ENCODE measurements around the gene SYT11. TPM values are rescaled to one million over a fixed set of nuclear protein-coding genes. Genes with fewer than 3 reads are reported as not detected.
A peak's percentile ranks its signal among the peaks of the same experiment; 100 is the strongest.
"Not testable (repeated sequence)": the region's sequence is repeated elsewhere in the genome, so short reads cannot be mapped to it uniquely, and the experiment has no call there.

The SYT11 gene
- total RNA-seq, 2 donors from 2014 or later: 36.7 to 61.9 TPM

DNA sequence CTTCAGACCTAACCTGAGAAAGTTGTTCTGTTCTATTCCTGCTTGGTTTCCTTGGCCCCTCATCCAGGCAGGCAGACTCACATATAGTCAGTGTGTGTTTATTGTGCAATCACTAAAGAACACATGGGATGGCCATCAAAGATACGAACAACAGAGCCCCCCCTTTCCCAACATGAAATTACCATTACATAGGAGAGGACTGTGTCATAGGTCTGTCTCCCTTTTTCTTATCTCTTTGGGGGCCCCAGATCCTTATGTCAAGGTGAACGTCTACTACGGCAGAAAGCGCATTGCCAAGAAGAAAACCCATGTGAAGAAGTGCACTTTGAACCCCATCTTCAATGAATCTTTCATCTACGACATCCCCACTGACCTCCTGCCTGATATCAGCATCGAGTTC lies 21.6 kb downstream of the SYT11 start:
- no peak overlapping the region for H3K4me3 Mint-ChIP-seq
- no peaks in the 10 kb centered on the region for H3K27me3 Mint-ChIP-seq
- H3K27ac Mint-ChIP-seq: no peak overlapping the region
- H3K9me3 Mint-ChIP-seq: no peaks in the 10 kb centered on the region
- peaks cover 75% of the 10 kb centered on the region for H3K36me3 Mint-ChIP-seq (ENCODE audit: low read depth)
- no peaks in the 10 kb centered on the region for H3K4me1 Mint-ChIP-seq
- ATAC-seq (replicated peaks): no peak

DNA sequence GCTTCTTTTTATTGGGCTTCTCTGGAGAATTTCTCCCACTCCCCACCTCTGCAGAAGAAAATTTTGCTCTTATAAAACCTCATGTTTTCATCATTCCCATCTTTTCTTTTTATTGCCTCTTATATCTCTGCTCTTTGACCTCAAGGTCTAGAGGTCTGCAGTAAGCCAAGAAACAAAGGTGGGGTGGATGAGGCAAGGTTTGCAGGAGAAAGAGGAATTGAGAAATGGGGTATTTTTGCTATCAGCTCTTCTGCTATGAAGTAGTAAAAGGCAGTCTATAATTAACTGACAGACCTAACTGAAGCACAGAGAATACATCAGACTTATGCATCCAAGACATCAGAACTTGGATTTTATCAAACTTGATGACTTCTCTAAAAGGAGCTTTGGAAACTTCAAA lies 22.9 kb downstream of the SYT11 start:
- Mint-ChIP-seq H3K4me1 (no peaks in the 10 kb centered on the region), H3K27me3 (no peaks in the 10 kb centered on the region), H3K9me3 (no peaks in the 10 kb centered on the region), H3K27ac (no peak overlapping the region), H3K36me3 (ENCODE audit: low read depth) (peaks cover 81% of the 10 kb centered on the region), H3K4me3 (no peak overlapping the region)
- no peak for ATAC-seq (replicated peaks)

DNA sequence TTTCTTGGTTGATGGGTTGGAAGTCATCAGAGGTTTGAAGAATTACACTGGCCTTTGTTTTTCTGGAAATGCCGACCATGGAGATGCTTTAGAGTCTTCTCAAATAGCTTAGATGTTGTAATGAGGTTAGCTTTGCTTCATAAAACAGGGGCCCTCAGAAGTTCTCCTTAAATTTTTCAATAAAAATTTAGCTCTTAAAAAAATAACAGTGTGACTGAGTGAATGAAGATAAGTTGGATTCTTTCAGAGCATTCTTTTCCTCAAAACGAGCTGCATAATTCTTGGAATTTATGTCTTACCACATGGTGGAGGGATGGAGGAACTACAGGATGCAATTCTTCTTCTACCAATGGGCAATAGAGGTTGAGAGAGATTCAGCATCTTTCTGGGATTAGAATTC lies 23.4 kb downstream of the SYT11 start:
- ATAC-seq (replicated peaks): no peak
- Mint-ChIP-seq H3K9me3 (no peaks in the 10 kb centered on the region), H3K36me3 (ENCODE audit: low read depth) (peaks cover 83% of the 10 kb centered on the region), H3K4me1 (no peaks in the 10 kb centered on the region), H3K27ac (no peak overlapping the region), H3K4me3 (no peak overlapping the region), H3K27me3 (no peaks in the 10 kb centered on the region)

DNA sequence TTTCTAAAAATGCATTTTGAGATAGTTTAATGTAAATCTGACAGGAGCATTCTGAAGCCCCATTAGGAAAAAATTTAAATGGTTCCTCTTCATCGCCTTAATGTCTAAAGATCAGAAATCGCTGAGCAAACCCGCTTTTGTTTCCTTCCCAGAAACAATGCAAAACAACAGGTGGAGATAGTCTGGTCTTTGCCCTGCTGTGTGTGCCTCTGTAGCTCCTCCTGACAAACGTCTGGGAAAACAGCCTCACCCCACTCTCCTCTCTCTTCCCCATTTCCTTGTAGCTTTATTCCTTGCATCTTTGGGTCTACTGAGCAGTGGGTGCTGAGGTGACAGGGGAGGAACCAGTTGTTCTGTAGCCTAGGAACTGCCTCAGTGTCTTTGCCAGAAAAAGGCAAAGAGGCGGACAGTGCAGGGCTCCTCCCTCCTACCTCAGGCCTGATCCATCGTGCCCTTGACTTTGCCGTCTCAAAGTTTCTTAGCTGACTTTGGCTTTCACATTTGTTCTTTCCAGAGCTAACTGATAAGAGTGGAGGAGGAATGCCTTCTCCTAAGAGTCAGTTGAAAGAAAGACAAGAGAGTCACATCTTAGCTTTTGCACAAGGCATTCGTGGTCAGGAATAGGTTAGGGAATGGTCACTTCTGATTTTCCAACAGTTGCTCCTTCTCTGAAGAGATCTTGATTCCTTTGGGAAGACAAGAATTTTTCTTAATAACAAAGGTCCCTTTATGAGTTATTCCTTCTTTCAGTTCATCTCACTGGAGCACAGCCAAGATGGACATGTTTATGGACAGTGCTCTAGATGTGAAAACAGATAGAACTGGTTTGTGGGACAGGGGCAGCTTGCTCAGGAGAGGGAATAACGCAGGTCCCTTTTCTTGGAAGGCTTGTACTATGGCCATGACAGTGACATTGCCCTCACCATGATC lies 24.9 kb downstream of the SYT11 start:
- H3K27ac Mint-ChIP-seq: no peak overlapping the region

DNA sequence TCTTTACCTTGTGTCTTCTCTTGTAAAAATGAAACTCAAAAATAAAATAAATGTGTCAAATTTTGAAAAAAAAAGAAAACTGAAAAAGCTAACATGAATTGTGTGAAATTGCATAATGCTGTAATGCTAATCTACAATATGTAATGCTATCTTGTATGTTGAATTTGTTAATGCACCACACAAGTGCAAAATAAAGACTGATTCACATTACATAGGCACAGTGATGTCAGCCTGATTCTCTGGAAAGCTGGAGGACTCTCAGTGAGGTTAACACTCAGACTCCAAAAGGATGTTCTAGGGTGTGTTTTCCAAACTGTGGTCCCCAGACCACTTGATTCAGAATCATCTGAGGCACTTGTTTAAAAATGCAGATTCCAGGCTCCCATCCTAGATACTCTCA lies 25.6 kb downstream of the SYT11 start:
- Mint-ChIP-seq H3K36me3 (ENCODE audit: low read depth) (peaks cover 69% of the 10 kb centered on the region), H3K9me3 (no peaks in the 10 kb centered on the region), H3K4me3 (no peak overlapping the region), H3K4me1 (no peaks in the 10 kb centered on the region), H3K27ac (no peak overlapping the region), H3K27me3 (no peaks in the 10 kb centered on the region)
- ATAC-seq (replicated peaks): no peak

More for the DNA sequence above, 24.9 kb downstream of the SYT11 start:
- ATAC-seq (replicated peaks): no peak
- peaks cover 76% of the 10 kb centered on the region for H3K36me3 Mint-ChIP-seq (ENCODE audit: low read depth)
- no peaks in the 10 kb centered on the region for H3K27me3 Mint-ChIP-seq
- no peaks in the 10 kb centered on the region for H3K4me1 Mint-ChIP-seq
- H3K4me3 Mint-ChIP-seq: no peak overlapping the region
- H3K9me3 Mint-ChIP-seq: no peaks in the 10 kb centered on the region

DNA sequence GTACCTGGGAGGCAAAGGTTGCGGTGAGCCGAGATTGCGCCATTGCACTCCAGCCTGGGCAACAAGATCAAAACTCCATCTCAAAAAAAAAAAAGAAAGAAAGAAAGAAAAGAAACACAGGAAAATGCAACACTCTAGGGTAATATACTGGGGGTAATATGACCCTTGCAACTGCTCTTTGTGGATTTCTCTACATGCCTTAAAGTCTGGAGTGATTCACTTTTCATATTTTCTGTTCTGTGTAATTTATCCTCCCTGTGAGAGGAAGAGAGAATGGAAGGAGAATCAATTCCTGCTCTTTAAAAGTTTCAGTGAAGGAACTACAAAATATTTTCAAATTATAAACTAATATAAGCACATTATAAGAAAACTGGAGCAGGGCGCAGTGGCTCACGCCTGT lies 29.1 kb downstream of the SYT11 start:
- Mint-ChIP-seq H3K9me3 (no peaks in the 10 kb centered on the region), H3K4me1 (peaks cover 6% of the 10 kb centered on the region), H3K36me3 (ENCODE audit: low read depth) (peaks cover 38% of the 10 kb centered on the region), H3K4me3 (no peak overlapping the region), H3K27ac (no peak overlapping the region), H3K27me3 (no peaks in the 10 kb centered on the region)
- no peak for ATAC-seq (replicated peaks)

DNA sequence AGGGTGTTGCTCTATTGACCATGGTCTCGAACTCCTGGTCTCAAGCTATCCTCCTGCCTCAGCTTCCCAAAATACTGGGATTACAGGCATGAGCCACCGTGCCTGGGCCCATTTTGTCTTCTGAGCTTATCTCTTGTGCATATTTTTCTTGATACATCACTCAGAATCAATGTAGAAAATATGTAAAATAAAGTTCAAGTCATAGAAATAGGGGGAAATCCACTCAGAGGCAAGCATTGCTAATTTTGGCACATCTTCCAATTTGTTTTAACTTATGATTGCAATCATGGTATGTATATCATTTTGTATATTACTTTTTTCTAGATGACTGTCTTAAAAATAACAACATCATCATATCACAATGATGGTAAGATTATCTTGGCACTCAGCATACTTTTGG lies 30.2 kb downstream of the SYT11 start:
- Mint-ChIP-seq H3K4me1 (peaks cover 7% of the 10 kb centered on the region), H3K9me3 (no peaks in the 10 kb centered on the region), H3K4me3 (no peak overlapping the region), H3K27ac (no peak overlapping the region), H3K36me3 (ENCODE audit: low read depth) (peaks cover 29% of the 10 kb centered on the region), H3K27me3 (no peaks in the 10 kb centered on the region)
- no peak for ATAC-seq (replicated peaks)

DNA sequence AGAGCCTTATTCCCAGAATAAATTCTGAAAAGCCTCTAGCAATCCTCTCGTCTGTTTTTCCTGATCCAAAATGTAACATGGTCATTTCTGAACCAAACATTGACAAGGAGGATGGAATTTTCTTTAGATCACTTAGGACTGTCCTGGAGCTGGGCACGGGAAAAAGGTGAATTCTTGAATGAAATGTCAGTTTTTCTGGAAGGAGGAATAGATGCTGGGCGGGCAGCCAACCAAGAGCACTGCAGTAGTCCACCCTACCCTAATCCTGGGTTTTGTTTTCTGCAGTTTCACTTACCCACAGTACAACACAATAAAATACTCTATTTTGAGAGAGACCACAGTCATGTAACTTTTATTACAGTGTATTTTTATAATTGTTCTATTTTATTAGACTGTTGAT lies 30.9 kb downstream of the SYT11 start:
- Mint-ChIP-seq H3K27ac (no peak overlapping the region), H3K4me3 (no peak overlapping the region), H3K27me3 (no peaks in the 10 kb centered on the region), H3K9me3 (no peaks in the 10 kb centered on the region), H3K36me3 (ENCODE audit: low read depth) (peaks cover 26% of the 10 kb centered on the region), H3K4me1 (peaks cover 7% of the 10 kb centered on the region)
- no peak for ATAC-seq (replicated peaks)

DNA sequence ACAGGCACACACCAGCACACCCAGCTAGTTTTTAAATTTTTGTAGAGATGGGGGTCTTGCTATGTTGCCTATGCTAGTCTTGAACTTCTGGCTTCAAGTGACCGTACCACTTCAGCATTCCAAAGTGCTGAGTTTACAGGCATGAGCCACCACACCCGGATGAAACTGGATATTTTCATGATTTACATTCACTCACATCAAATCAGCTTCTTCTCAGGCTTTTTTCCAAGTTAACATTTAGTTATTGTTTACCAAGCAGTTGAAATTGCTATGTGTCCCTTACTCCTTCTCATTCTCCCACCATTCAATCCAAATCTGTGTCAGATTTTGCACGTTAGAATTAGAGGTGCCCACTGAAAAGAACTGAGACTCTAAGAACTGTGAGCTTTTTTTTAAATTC lies 33.4 kb downstream of the SYT11 start:
- Mint-ChIP-seq H3K9me3 (no peaks in the 10 kb centered on the region), H3K4me1 (peaks cover 7% of the 10 kb centered on the region), H3K4me3 (peak overlapping the region; percentile 61), H3K27me3 (no peaks in the 10 kb centered on the region), H3K27ac (peak overlapping the region; percentile 89), H3K36me3 (ENCODE audit: low read depth) (peaks cover 29% of the 10 kb centered on the region)
- no peak for ATAC-seq (replicated peaks)

DNA sequence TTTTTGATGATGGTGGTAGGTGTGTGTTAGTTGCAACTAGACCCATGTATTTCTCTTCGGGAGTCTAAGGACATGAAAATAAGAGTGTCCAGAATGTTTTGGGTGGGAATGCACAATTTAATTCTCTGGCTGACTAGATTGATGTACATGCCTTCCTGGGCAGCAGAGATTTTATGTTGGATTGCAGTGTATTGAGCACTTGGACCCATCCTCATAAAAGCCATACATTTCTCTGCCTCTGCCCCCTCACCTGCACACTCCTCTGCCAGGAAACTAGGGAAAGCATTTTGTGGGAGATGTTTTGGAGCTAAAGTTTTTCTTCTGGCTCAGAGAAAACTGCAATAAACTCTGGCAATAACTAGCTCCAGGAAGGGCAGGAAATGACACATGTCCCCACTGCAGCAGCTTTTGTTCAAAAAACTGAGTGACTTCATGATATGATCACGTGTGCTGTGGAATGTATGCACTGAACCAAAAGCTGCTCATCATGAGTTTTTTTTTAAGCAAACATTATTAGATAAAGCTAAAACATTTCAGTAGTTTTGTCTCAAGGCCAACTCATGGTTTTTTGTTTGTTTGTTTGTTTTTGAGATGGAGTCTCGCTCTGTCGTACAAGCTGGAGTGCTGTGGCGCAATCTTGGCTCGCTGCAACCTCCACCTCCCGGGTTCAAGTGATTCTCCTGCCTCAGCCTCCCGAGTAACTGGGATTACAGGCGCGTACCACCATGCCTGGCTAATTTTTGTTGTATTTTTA lies 34.2 kb downstream of the SYT11 start:
- H3K27ac Mint-ChIP-seq: peak overlapping the region; percentile 89
- peak; percentile 94 for ATAC-seq (replicated peaks)
- H3K4me3 Mint-ChIP-seq: peak overlapping the region; percentile 61
- H3K36me3 Mint-ChIP-seq (ENCODE audit: low read depth): peaks cover 34% of the 10 kb centered on the region
- no peaks in the 10 kb centered on the region for H3K9me3 Mint-ChIP-seq
- peaks cover 7% of the 10 kb centered on the region for H3K4me1 Mint-ChIP-seq
- H3K27me3 Mint-ChIP-seq: no peaks in the 10 kb centered on the region

DNA sequence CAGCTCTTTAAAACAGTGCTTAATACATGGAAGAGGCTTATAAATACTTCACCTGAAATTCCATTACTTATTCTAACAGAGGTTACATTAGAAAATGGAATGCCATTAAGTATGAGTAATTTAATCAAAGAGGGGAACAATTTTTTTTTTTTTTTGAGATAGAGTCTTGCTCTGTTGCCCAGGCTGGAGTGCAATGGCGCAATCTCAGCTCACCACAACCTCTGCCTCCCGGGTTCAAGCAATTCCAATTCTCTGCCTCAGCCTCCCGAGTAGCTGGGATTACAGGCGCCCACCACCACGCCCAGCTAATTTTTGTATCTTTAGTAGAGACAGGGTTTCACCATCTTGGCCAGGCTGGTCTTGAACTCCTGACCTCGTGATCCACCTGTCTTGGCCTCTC lies 36.2 kb downstream of the SYT11 start:
- ATAC-seq (replicated peaks); H3K4me3 Mint-ChIP-seq: not testable (repeated sequence)

DNA sequence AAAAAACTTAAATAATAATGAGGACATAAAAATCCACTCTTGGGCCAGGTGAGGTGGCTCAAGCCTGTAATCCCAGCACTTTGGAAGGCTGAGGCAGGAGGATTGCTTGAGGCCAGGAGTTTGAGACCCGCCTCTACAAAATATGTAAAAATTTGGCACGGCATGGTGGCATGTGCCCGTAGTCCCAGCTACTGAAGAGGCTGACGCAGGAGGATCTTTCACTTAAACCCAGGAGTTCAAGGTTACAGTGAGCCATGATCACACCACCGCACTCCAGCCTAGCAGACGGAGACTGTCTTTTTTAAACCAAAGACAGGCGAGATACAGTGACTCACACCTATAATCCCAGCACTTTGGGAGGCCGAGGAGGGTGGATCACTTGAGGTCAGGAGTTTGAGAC lies 37.1 kb downstream of the SYT11 start:
- peaks cover 63% of the 10 kb centered on the region for H3K36me3 Mint-ChIP-seq (ENCODE audit: low read depth)
- not testable (repeated sequence) for H3K4me1 Mint-ChIP-seq; H3K4me3 Mint-ChIP-seq; H3K27ac Mint-ChIP-seq; H3K9me3 Mint-ChIP-seq; H3K27me3 Mint-ChIP-seq; ATAC-seq (replicated peaks)

More for the DNA sequence above, 36.2 kb downstream of the SYT11 start:
- not testable (repeated sequence) for H3K27me3 Mint-ChIP-seq, H3K27ac Mint-ChIP-seq, H3K4me1 Mint-ChIP-seq, H3K9me3 Mint-ChIP-seq
- peaks cover 54% of the 10 kb centered on the region for H3K36me3 Mint-ChIP-seq (ENCODE audit: low read depth)

DNA sequence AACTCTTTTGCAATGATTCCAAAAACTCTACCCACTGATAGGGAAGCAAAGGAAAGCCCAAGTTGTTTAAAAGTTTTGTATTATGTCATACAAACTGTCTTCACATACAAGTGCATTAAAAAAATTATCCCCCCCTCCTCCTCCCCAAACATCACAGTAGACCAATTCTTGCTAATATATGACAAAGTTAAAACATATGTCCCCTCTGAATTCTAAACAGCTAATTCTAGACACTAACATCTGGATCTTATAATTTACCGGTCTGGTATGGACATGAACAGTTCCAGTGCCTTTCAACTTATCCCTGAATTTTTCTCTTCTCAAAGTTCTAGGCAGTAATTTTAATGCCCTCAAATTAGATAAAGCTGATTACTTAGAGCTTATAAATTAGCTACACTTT lies 38.4 kb downstream of the SYT11 start:
- Mint-ChIP-seq H3K27me3 (no peaks in the 10 kb centered on the region), H3K36me3 (ENCODE audit: low read depth) (peaks cover 75% of the 10 kb centered on the region), H3K4me1 (peaks cover 7% of the 10 kb centered on the region), H3K4me3 (no peak overlapping the region), H3K27ac (no peak overlapping the region), H3K9me3 (no peaks in the 10 kb centered on the region)
- no peak for ATAC-seq (replicated peaks)

DNA sequence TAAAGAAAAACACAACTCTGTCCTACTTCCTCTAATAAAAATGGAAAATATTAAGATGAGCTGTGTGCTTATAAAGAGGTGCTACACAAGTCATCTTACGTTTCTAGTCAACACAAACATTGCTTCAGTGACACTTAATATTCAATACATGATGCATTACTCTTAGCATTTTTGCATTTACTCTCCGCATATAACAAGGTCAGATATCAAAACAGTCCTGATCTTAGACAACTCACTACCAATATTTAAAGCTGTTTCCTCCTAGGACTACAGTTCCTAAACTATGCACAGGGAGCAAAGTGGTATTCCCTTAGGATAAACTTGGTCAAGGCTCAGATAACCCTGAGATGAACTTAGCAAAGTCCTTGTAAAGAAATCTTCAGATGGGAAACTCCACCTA lies 39.5 kb downstream of the SYT11 start:
- H3K36me3 Mint-ChIP-seq (ENCODE audit: low read depth): peaks cover 87% of the 10 kb centered on the region
- no peak for ATAC-seq (replicated peaks)
- no peaks in the 10 kb centered on the region for H3K27me3 Mint-ChIP-seq
- H3K4me3 Mint-ChIP-seq: no peak overlapping the region
- H3K4me1 Mint-ChIP-seq: no peaks in the 10 kb centered on the region
- H3K27ac Mint-ChIP-seq: no peak overlapping the region
- no peaks in the 10 kb centered on the region for H3K9me3 Mint-ChIP-seq

DNA sequence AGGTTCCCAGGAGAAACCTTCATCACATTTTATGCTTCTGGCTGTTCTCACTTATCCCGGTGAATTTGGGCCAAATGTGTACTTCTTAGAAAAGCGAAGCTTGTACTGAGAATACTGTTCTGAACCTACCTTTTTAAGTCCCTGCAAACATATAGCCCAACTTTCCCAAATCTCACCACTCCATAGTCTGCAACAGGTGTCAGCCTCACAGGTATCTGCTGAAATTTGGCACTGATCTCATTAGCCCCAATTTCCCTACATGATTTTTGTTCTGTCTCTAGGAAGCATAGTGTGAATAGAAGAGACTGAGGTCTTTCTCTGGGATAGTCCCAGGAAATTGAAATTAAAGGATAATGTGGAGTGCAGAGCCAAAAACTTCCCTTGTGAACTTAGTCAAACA lies 40.3 kb downstream of the SYT11 start:
- no peak for ATAC-seq (replicated peaks)
- Mint-ChIP-seq H3K27me3 (no peaks in the 10 kb centered on the region), H3K4me1 (peaks cover 4% of the 10 kb centered on the region), H3K27ac (no peak overlapping the region), H3K9me3 (no peaks in the 10 kb centered on the region), H3K4me3 (no peak overlapping the region), H3K36me3 (ENCODE audit: low read depth) (peaks cover 95% of the 10 kb centered on the region)
